GM23248 (cell line): ENCODE data around the gene ATXN7L1. TPM values are rescaled to one million over a fixed set of nuclear protein-coding genes. Genes with fewer than 3 reads are reported as not detected.

ENCODE experiments used
- DNase-seq: peaks from one replicate; pipeline ENCODE4 v3.0.0-alpha.2; 2015
- H2AFZ ChIP-seq: fragments of 200-600 bp; sonication (generic); 2 replicates; pipeline ENCODE4 v1.6.1; 2016; ENCODE audit warnings: antibody characterized with exemption
- H3F3A ChIP-seq: fragments of 200-600 bp; sonication (generic); 2 replicates; pipeline ENCODE4 v1.6.1; 2016; ENCODE audit warnings: mild to moderate bottlenecking, antibody characterized with exemption, mixed run types; ENCODE audit not compliant: insufficient read depth
- H3K27ac ChIP-seq: fragments of 200-600 bp; sonication (generic); 2 replicates; pipeline ENCODE4 v1.5.1; 2016; ENCODE audit warnings: mild to moderate bottlenecking
- H3K27me3 ChIP-seq: fragments of 200-600 bp; sonication (generic); replicated peaks from 2 replicates; pipeline ENCODE4 v1.6.1; 2016; ENCODE audit warnings: mild to moderate bottlenecking; ENCODE audit not compliant: insufficient read depth
- H3K36me3 ChIP-seq: fragments of 200-600 bp; sonication (generic); 2 replicates; pipeline ENCODE4 v1.6.1; 2016; ENCODE audit warnings: low read depth, mild to moderate bottlenecking
- H3K4me1 ChIP-seq: fragments of 200-600 bp; sonication (generic); 2 replicates; pipeline ENCODE4 v1.6.1; 2016; ENCODE audit warnings: mild to moderate bottlenecking; ENCODE audit not compliant: insufficient read depth
- H3K4me2 ChIP-seq: fragments of 200-600 bp; sonication (generic); one replicate; pipeline ENCODE4 v1.6.1; 2016; ENCODE audit warnings: mild to moderate bottlenecking; ENCODE audit not compliant: unreplicated experiment
- H3K4me3 ChIP-seq: fragments of 200-600 bp; sonication (generic); 2 replicates; pipeline ENCODE4 v1.5.1; 2016; ENCODE audit warnings: mild to moderate bottlenecking
- H3K79me2 ChIP-seq: fragments of 200-600 bp; sonication (generic); 2 replicates; pipeline ENCODE4 v1.6.1; 2016; ENCODE audit warnings: mild to moderate bottlenecking; ENCODE audit not compliant: insufficient read depth
- H3K9ac ChIP-seq: fragments of 200-600 bp; sonication (generic); 2 replicates; pipeline ENCODE4 v1.6.1; 2016; ENCODE audit warnings: mild to moderate bottlenecking
- H3K9me2 ChIP-seq: fragments of 200-600 bp; sonication (generic); 2 replicates; pipeline ENCODE4 v1.6.1; 2016; ENCODE audit warnings: mixed run types, mild to moderate bottlenecking, moderate library complexity; ENCODE audit not compliant: insufficient read depth
- H3K9me3 ChIP-seq: fragments of 200-600 bp; sonication (generic); one replicate; pipeline ENCODE4 v1.6.1; 2017; ENCODE audit warnings: low read depth
- H4K20me1 ChIP-seq: fragments of 200-600 bp; sonication (generic); 2 replicates; pipeline ENCODE4 v1.6.0; 2016; ENCODE audit not compliant: insufficient read depth
- EZH2 ChIP-seq: fragments of 200-600 bp; sonication (generic); IDR thresholded peaks from 2 replicates; pipeline ENCODE4 v1.6.1; 2018; ENCODE audit warnings: antibody characterized with exemption, mild to moderate bottlenecking; ENCODE audit not compliant: insufficient read depth, poor library complexity, severe bottlenecking
- EZH2phosphoT487 ChIP-seq: fragments of 200-600 bp; sonication (generic); IDR thresholded peaks from 2 replicates; pipeline ENCODE4 v1.6.1; 2018; ENCODE audit warnings: antibody characterized with exemption, moderate library complexity, mild to moderate bottlenecking, low read depth; ENCODE audit not compliant: insufficient read depth
- WGBS, 2 experiments: methylation state at CpG; one replicate each; pipeline ENCODE4 v1.1.6; 2015 to 2017; ENCODE audit warnings: low lambda C conversion rate in 2 of 2, low coverage in 1 of 2; ENCODE audit errors: missing lambda C conversion rate in 2 of 2; 5-methylcytosine and 5-hydroxymethylcytosine counted together
- in situ Hi-C: fragments of 300-500 bp; cut with MboI; formaldehyde crosslinking; loops from 2 replicates; pipeline ENCODE4 v1.15.0; 2020
- polyA plus RNA-seq: library from polyadenylated mRNA; unstranded; fragments of >200 nt; fragmentation: Nextera tagmentation; extraction: Ambion mirVana; gene quantifications from 2 replicates; pipeline ENCODE4 v1.2.1, GENCODE V29; 2016
- total RNA-seq: library from RNA; depleted of rRNA; stranded (reverse); fragments of >200 nt; shearing (Covaris generic); gene quantifications from 2 replicates; pipeline ENCODE4 v1.2.3, GENCODE V29; 2014

The ATXN7L1 gene
- total and polyA plus RNA-seq, 2 experiments from 2014 or later, result 3.7 to 4.5 TPM

DNA sequence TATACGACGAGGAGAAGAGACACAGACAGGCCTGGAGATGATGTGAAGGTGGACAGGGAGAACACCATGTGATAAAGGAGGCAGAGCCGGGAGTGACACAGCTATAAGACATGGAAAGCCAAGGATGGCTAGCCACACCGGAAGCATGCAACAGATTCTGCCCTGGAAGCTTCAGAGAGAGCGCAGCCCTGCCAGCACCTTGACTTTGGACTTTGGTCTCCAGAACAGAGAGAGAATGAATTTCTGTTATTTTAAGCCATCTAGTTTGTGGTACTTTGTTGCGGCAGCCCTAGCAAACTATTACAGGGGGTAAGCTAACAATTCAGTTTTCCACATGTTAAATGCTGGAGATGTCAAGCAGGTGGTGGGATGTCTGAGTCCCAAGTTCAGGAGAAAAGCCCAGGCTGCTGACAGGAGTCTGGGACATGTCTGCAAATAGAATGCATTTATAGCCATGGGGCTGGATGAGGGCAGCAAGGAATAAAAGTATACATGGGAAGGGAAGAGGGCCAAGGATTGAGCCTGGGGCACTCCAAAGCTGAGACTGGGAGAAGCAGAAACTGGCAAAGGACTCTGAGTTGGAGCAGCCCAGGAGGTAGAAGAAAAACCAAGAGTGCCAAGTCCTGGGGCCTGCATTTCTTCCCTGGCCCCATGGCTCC lies 65.1 kb downstream of the ATXN7L1 start:
- no peak for TF ChIP-seq EZH2
- TF ChIP-seq EZH2phosphoT487, result no peak
- Histone ChIP-seq H3K4me2 (no peak overlapping the region), H3K27ac (no peak overlapping the region), H3K4me3 (no peak overlapping the region), H3K27me3 (no peaks in the 10 kb centered on the region), H3F3A (peaks cover 4% of the 10 kb centered on the region; the same call in 1 of the 2 replicates), H3K9me2 (no peaks in the 10 kb centered on the region), H3K36me3 (no peaks in the 10 kb centered on the region), H4K20me1 (no peaks in the 10 kb centered on the region), H3K9me3 (no peaks in the 10 kb centered on the region), H3K4me1 (peaks cover 23% of the 10 kb centered on the region), H3K79me2 (no peaks in the 10 kb centered on the region; the same call in none of the 2 replicates), H3K9ac (no peak overlapping the region), H2AFZ (no peak overlapping the region)
- in situ Hi-C loops, result no loop called here
- WGBS, 2 experiments, result 88 to 92% methylated on average over 6 of the region's 6 CpGs
- DNase-seq, result no peak

DNA sequence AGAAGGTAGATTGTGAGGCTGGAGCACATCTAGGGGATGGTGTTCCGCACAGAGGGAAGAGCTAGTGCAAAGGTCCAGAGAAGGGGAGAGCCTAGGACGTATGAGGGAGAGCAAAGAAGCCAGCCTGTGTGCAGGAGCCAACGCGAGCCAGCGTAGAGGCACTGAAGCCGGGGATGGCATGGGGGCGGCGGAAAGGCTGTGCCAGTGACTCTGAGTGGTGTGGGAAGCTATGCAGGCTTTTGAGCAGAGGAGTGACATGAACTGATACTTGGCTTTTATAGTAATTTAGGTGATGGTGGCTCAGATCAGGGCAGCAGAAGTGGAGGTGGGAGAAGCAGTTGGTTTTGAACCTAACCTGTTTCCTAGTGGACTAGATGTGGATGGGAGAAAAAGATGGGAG lies 65.8 kb downstream of the ATXN7L1 start:
- Histone ChIP-seq H3K9me3 (no peaks in the 10 kb centered on the region), H3F3A (peaks cover 4% of the 10 kb centered on the region; the same call in 1 of the 2 replicates), H3K9me2 (no peaks in the 10 kb centered on the region), H3K36me3 (no peaks in the 10 kb centered on the region), H3K4me2 (no peak overlapping the region), H4K20me1 (no peaks in the 10 kb centered on the region), H2AFZ (no peak overlapping the region), H3K4me1 (peaks cover 18% of the 10 kb centered on the region), H3K9ac (no peak overlapping the region), H3K79me2 (no peaks in the 10 kb centered on the region; the same call in none of the 2 replicates), H3K27me3 (no peaks in the 10 kb centered on the region), H3K4me3 (no peak overlapping the region), H3K27ac (no peak overlapping the region)
- TF ChIP-seq EZH2phosphoT487 (no peak), EZH2 (no peak)
- in situ Hi-C loops, result no loop called here
- 91 to 96% methylated on average over 8 of the region's 8 CpGs for WGBS, 2 experiments
- DNase-seq, result no peak

DNA sequence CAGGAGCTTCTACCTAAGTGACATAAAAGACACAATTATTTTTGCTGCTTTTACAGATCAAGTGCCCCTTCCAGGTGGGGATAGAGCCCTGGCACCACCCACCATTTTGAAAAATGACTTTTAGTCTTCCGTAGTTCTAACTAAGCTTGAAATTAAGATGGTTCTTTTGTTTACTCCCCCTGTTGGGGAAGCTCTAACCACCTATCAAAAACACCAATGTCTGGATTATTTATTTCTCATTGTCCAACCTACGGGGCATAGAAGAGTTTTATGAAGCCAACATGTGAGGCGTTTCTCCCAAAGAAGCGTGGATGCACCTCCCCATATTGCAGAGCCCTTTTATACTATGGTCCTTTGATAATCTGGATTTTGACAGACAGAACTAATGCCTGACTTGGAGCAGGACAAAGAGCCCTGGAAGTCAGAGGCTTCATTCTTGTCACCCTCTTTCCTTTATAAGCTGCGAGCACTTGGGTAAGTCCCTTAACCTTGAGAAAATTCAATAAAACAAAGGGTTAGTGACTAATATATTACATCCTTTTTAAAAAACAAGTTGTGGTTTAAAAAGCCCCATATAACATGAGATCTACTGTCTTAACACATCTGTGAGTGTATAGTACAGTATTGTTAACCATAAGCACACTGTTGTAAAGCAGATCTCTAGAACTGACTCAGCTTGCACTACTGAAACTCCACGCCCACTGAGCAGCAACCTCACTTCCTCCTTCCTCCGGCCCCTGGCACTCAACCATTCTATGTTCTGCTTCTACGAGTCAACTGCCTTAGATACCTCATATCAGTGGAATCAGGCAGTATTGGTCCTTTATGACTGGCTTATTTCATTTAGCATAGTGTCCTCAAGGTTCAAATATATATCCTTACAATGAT lies 67.5 kb downstream of the ATXN7L1 start:
- H3K27ac ChIP-seq, result 0 out of 2 replicates have a peak overlapping the region, but pooled peaks have one; percentile 2
- no peaks in the 10 kb centered on the region; the same call in none of the 2 replicates for H3K79me2 ChIP-seq
- H3K9me2 ChIP-seq, result no peaks in the 10 kb centered on the region
- peaks cover 4% of the 10 kb centered on the region; the same call in 1 of the 2 replicates for H3F3A ChIP-seq
- H3K9me3 ChIP-seq, result no peaks in the 10 kb centered on the region
- no peaks in the 10 kb centered on the region for H3K27me3 ChIP-seq
- no peaks in the 10 kb centered on the region for H3K36me3 ChIP-seq
- H3K4me3 ChIP-seq, result no peak overlapping the region
- peak; percentile 85 for DNase-seq
- H3K4me2 ChIP-seq, result no peak overlapping the region
- H4K20me1 ChIP-seq, result no peaks in the 10 kb centered on the region
- TF ChIP-seq EZH2 (no peak), EZH2phosphoT487 (no peak)
- 66 to 71% methylated on average over 8 of the region's 8 CpGs for WGBS, 2 experiments
- peaks cover 18% of the 10 kb centered on the region for H3K4me1 ChIP-seq
- in situ Hi-C loops, result no loop called here
- H3K9ac ChIP-seq, result no peak overlapping the region
- no peak overlapping the region; the same call in 1 of the 2 replicates for H2AFZ ChIP-seq

DNA sequence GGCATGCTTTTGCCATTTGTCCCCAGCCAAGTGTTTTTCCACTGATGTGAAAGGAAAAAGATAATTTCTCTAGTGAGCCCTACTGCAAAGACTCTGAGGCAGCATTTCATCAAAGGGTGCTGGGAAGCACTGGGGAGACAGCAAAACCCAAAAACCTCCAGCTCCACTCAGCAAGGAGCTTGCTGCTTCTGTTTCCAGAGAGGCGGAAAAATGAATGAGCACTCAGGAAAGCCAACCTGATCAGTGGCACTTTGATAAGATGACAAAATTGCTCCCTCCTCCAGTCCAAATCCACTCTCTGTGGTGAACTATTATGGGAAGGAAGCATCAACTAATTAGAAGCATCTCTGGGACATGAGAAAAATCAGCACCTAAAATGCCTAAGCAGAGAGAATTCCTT lies 68.2 kb downstream of the ATXN7L1 start:
- in situ Hi-C loops, result no loop called here
- no peak overlapping the region for H3K9ac ChIP-seq
- H3K9me2 ChIP-seq, result no peaks in the 10 kb centered on the region
- TF ChIP-seq EZH2phosphoT487 (no peak), EZH2 (no peak)
- WGBS, 2 experiments, result 100% methylated on average over 1 of the region's 1 CpG
- peaks cover 18% of the 10 kb centered on the region for H3K4me1 ChIP-seq
- no peak overlapping the region for H3K4me3 ChIP-seq
- H3F3A ChIP-seq, result peaks cover 4% of the 10 kb centered on the region; the same call in 1 of the 2 replicates
- H4K20me1 ChIP-seq, result no peaks in the 10 kb centered on the region
- no peaks in the 10 kb centered on the region for H3K27me3 ChIP-seq
- no peak for DNase-seq
- no peak overlapping the region for H2AFZ ChIP-seq
- H3K79me2 ChIP-seq, result no peaks in the 10 kb centered on the region; the same call in none of the 2 replicates
- H3K4me2 ChIP-seq, result no peak overlapping the region
- H3K9me3 ChIP-seq, result no peaks in the 10 kb centered on the region
- H3K36me3 ChIP-seq, result no peaks in the 10 kb centered on the region
- no peak overlapping the region for H3K27ac ChIP-seq
